GM19351 (cell line): Measurements from ENCODE around the gene PPM1N.

Experiments
- ATAC-seq: cut with Tn5 transposase; IDR thresholded peaks from one replicate; pipeline ENCODE4 v1.9.1; 2021; ENCODE audit warnings: mild to moderate bottlenecking, moderate library complexity; ENCODE audit not compliant: unreplicated experiment

The PPM1N gene

DNA sequence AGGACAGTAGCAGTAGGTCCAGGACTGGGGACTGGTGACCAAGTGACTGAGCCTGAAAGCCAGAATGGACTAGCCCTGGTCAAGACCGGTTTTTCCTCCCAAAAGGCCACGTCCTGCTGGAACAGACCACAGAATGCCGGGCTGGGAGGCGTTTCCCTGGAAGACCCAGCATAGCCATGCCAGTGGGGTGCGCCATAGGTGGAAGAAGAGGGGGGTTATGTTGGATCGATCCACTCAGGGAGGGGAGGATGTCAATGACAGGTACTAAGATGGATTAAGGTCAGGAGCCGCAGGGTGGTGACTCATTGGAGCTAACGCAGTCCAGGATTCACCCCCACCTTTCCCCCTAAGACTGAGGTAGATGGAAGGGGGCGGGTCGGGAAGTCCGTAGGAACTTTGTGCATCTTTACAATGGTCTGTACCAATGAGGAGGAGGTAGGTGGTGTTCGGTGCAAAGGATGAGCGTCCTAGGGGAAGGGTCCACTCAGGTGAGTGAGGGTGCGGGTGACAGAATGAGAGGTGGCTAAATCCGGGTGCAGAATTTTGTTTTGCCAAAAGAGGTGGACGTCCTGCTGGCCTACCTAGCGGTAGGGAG lies 30.0 kb downstream of the PPM1N start:
- no peak for ATAC-seq

GRCh38 chr19:45528744-45529419 lies 30.6 kb downstream of the PPM1N start:
- ATAC-seq: no peak

GRCh38 chr19:45529420-45529785 lies 31.2 kb downstream of the PPM1N start:
- no peak for ATAC-seq

- no peak for ATAC-seq
Measured at GRCh38 chr19:45531349-45531748, 33.1 kb downstream of the PPM1N start.

DNA sequence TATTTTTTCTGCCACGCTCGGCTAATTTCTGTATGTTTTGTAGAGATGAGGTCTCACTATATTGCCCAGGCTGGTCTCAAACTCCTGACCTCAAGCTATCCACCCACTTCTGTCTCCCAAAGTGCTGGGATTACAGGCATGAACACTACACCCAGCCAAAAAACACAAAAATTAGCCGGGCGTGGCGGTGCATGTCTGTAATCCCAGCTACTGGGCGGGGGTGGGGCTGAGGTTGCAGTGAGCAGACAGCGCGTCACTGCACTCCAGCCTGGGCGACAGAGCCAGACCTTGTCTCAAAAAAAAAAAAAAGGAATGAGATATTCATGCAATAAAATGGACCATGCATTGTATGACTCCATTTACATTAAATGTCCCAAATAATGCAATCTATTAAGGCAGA lies 41.2 kb downstream of the PPM1N start:
- ATAC-seq: no peak

GRCh38 chr19:45542234-45542668 lies 44.0 kb downstream of the PPM1N start:
- no peak for ATAC-seq

DNA sequence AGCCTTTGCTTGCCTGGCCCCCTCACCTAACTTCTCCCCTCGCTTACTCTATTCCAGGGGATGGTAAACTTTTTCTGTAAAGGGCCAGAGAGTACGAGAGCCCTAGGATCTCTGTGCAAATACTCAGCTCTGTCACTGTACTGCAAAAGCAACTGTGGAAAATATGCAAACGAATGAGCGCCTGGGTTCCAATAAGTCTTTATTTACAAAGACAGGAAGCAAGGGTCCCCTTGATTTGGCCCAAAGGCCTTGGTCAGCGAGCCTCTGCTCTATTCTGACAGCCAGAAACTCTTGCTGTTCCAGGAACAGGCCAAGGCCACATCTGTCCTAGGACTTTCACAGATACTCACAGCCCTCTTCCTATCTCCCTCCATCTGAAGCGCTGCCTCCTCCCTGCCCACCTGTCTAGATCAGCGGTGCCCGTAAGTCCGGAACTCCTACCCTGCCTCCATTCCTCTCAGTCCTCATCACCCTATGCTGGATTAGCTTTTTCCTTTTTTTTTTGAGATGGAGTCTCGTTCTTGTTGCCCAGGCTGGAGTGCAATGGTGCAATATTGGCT lies 49.0 kb downstream of the PPM1N start:
- no peak for ATAC-seq

DNA sequence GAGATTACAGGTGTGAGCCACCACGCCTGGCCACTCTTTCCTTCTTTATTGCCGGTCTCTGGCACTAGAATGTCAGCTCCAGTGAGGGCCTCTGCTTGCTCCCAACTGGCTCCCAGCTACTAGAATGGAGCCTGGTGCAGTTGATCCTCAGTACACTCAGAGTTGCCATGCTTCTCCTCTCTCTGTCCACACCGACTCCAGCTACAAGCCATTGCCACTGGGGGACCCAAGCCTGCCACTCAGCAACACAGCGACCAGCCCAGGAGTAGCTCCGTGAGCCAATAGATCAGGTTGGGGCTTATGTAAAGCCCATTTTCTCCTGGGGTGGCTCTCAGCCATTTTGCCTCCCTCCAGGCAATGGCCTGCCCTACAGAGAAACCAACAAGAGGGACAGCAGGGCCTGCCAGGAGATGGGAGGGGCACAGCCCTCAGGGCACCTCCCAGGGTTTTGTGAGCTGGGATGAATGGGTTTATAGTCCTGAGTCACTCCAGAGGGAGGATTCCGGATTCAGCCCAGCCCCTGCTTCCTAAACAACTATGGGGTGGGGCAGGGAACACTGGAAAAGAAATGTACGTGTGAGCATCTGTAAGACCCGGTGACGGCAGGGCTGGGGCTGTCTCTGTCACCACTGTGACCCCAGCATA lies 49.8 kb downstream of the PPM1N start:
- no peak for ATAC-seq
